Endothelial cell (in vitro differentiated cells): ENCODE results near the gene MAPKAPK3. TPM values are rescaled to one million over a fixed set of nuclear protein-coding genes. Genes with fewer than 3 reads are reported as not detected.

ENCODE experiments used
- DNase-seq: peaks from one replicate; pipeline ENCODE4 v3.0.0; 2021; ENCODE audit warnings: low spot score
- H3K27ac Mint-ChIP-seq: one replicate; pipeline ENCODE4 v1.8.0; 2021; ENCODE audit warnings: mixed read lengths, inconsistent platforms; ENCODE audit not compliant: unreplicated experiment
- H3K27me3 Mint-ChIP-seq: one replicate; pipeline ENCODE4 v1.8.0; 2021; ENCODE audit warnings: mild to moderate bottlenecking, moderate library complexity, mixed read lengths, inconsistent platforms; ENCODE audit not compliant: unreplicated experiment
- H3K36me3 Mint-ChIP-seq: one replicate; pipeline ENCODE4 v1.8.0; 2021; ENCODE audit warnings: mild to moderate bottlenecking, low read depth, mixed read lengths, inconsistent platforms; ENCODE audit not compliant: unreplicated experiment
- H3K4me1 Mint-ChIP-seq: one replicate; pipeline ENCODE4 v1.8.0; 2021; ENCODE audit warnings: mild to moderate bottlenecking, mixed read lengths, inconsistent platforms; ENCODE audit not compliant: unreplicated experiment
- H3K4me3 Mint-ChIP-seq: one replicate; pipeline ENCODE4 v1.8.0; 2021; ENCODE audit warnings: mild to moderate bottlenecking, mixed read lengths, inconsistent platforms; ENCODE audit not compliant: unreplicated experiment
- H3K9me3 Mint-ChIP-seq: one replicate; pipeline ENCODE4 v1.8.0; 2021; ENCODE audit warnings: mixed read lengths, inconsistent platforms; ENCODE audit not compliant: unreplicated experiment
- CTCF ChIP-seq: fragments of 200-600 bp; sonication (generic); IDR thresholded peaks from one replicate; pipeline ENCODE4 v1.5.0; 2021; ENCODE audit warnings: antibody characterized with exemption; ENCODE audit not compliant: unreplicated experiment
- total RNA-seq: library from RNA; stranded (reverse); fragmentation: NEBNext Ultra II Directional; extraction: Animal tissue kit (Norgen Biotek cat#: 25700); gene quantifications from one replicate; pipeline ENCODE4 v1.2.1, GENCODE V29; 2021; ENCODE audit not compliant: unreplicated experiment

The MAPKAPK3 gene
- total RNA-seq, 1 donor from 2014 or later: 6.4 TPM

- no peak for DNase-seq
- Mint-ChIP-seq H3K4me3 (no peak overlapping the region), H3K9me3 (no peaks in the 10 kb centered on the region), H3K27me3 (peaks cover 13% of the 10 kb centered on the region), H3K36me3 (no peaks in the 10 kb centered on the region), H3K27ac (no peak overlapping the region), H3K4me1 (no peaks in the 10 kb centered on the region)
- no peak for TF ChIP-seq CTCF
These were observed 37.1 kb downstream of the MAPKAPK3 start for GRCh38 chr3:50653937-50654595.

GRCh38 chr3:50655009-50655830 lies 38.3 kb downstream of the MAPKAPK3 start:
- Mint-ChIP-seq H3K27ac (no peak overlapping the region), H3K36me3 (no peaks in the 10 kb centered on the region), H3K4me3 (no peak overlapping the region), H3K4me1 (no peaks in the 10 kb centered on the region), H3K9me3 (no peaks in the 10 kb centered on the region), H3K27me3 (peaks cover 13% of the 10 kb centered on the region)
- DNase-seq: no peak
- TF ChIP-seq CTCF: no peak

GRCh38 chr3:50656417-50657195 lies 39.7 kb downstream of the MAPKAPK3 start:
- Mint-ChIP-seq H3K4me3 (no peak overlapping the region), H3K36me3 (no peaks in the 10 kb centered on the region), H3K27me3 (peaks cover 8% of the 10 kb centered on the region), H3K9me3 (no peaks in the 10 kb centered on the region), H3K4me1 (no peaks in the 10 kb centered on the region), H3K27ac (no peak overlapping the region)
- no peak for DNase-seq
- TF ChIP-seq CTCF: no peak

- no peak overlapping the region for H3K27ac Mint-ChIP-seq
- H3K9me3 Mint-ChIP-seq: no peaks in the 10 kb centered on the region
- no peaks in the 10 kb centered on the region for H3K36me3 Mint-ChIP-seq
- H3K4me3 Mint-ChIP-seq: no peak overlapping the region
- no peak for DNase-seq
- no peak for TF ChIP-seq CTCF
- peaks cover 10% of the 10 kb centered on the region for H3K27me3 Mint-ChIP-seq
- no peaks in the 10 kb centered on the region for H3K4me1 Mint-ChIP-seq
These were observed 40.5 kb downstream of the MAPKAPK3 start for GRCh38 chr3:50657407-50657806.
